Activated naive CD8-positive, alpha-beta T cell treated with anti-CD3 and anti-CD28 coated beads, Interleukin-2, amount 50 U/mL, for 24 hours (primary cell): ENCODE data around the gene RNF224.

Experiments used
- ATAC-seq: fragments of 150-1000 bp; cut with Tn5 transposase; one replicate; pipeline ENCODE4 v1.10.0; 2021
- DNase-seq: peaks from one replicate; pipeline ENCODE4 v3.0.0; 2021
- H3K27ac Mint-ChIP-seq: one replicate; pipeline ENCODE4 v1.8.0; 2021; ENCODE audit warnings: mild to moderate bottlenecking, mixed read lengths
- H3K27me3 Mint-ChIP-seq: one replicate; pipeline ENCODE4 v1.8.0; 2021; ENCODE audit warnings: mixed read lengths
- H3K36me3 Mint-ChIP-seq: one replicate; pipeline ENCODE4 v1.8.0; 2021; ENCODE audit warnings: low read depth, mixed read lengths
- H3K4me1 Mint-ChIP-seq: one replicate; pipeline ENCODE4 v1.8.0; 2021; ENCODE audit warnings: mixed read lengths
- H3K4me3 Mint-ChIP-seq: one replicate; pipeline ENCODE4 v1.8.0; 2021; ENCODE audit warnings: mild to moderate bottlenecking, moderate library complexity, mixed read lengths
- H3K9me3 Mint-ChIP-seq: one replicate; pipeline ENCODE4 v1.8.0; 2021; ENCODE audit warnings: mixed read lengths

RNF224 gene

DNA sequence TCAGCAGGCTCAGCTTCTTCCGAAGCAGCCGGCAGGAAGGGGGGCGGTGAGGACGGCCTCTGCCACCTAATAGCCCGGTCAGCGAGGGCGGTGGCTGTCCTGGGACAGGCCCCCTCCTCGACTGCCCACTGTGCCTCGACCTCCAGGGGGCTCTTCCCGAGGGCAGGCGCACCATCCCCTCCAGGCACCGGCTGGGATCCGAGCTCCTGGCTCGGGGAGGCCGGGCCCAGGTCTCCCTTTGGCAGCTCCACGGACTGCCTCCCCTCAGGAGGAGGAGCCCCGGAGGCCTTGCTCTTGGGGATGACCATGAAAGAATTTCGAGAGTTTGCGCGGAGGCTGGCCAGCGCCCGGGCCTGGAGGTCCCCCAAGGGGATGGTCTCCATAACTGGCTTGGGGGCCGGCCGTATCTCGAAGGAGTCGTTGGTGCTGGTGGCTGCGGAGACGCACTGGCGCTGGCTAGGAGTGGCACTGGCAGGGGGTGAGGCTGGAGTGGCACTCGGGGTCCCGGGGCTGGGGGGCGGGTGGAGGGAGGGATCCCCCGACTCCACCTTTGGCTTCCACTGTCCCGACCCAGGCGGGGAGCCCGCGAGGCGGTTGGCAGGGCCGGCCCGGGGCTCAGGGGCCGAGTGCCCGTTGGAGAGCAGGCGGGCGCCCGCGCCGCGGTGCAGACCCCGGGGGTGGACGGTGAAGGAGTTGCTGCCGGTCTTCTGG, 27.7 kb upstream of the RNF224 start:
- Mint-ChIP-seq H3K27me3 (no peaks in the 10 kb centered on the region), H3K27ac (no peak overlapping the region), H3K9me3 (no peaks in the 10 kb centered on the region), H3K36me3 (no peaks in the 10 kb centered on the region), H3K4me3 (peak overlapping the region; percentile 73), H3K4me1 (peaks cover 30% of the 10 kb centered on the region)
- DNase-seq (no peak), ATAC-seq (no peak)

DNA sequence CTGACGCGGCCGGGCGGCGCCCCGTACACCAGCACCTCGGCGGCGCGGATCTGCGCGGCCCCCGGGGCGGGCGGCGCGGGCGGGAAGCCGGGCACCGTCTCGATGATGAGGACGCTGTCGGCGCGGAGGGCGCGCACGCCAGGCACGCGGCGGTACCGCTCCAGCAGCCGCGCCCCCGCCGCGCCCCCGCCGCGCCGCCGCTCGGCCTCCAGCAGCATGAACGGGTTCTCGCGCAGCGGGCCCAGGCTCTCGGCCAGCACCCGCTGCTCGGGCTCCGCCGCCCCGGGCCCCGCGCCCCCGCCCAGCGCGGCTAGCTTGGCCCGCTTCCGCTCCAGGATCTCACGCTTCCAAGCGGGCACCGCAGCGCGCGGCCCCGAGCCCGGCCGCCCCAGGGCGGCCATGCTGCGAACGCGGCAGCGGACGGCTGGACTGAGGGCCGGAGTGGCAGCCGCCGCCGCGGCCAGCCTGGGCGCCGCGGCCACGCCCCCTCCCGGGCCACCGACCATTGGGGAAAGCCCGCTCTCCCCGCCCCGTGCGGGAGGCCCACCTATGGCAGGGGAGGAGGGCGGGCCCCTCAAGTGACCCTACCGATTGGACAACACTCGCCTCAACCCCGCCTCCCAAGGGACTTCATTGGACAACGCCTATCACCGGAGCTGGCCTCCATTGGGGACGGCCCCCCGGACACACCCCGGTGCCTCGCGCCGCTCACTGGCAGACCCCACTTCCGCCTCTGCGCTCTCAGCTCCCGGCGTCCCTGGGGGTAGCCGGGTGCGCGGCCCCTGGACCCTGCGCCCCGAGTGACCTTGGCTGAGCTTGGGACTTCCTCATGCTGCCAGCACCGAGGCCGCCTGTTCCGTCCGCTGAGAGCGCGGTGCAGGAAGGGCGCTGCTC, 26.7 kb upstream of the RNF224 start, which contains the start of gene TPRN:
Gene TPRN (minus strand): TSS at position 431 of the 894 bp plus-strand sequence. CDS start 30 bp downstream, at position 401.
- H3K27ac Mint-ChIP-seq, result peak within 1 kb of the TSS; percentile 62
- H3K9me3 Mint-ChIP-seq, result no peaks in the 10 kb centered on the region
- ATAC-seq, result peak; percentile 98
- peak; percentile 98 for DNase-seq
- no peaks in the 10 kb centered on the region for H3K36me3 Mint-ChIP-seq
- no peaks in the 10 kb centered on the region for H3K27me3 Mint-ChIP-seq
- peak within 1 kb of the TSS; percentile 78 for H3K4me3 Mint-ChIP-seq
- peaks cover 31% of the 10 kb centered on the region for H3K4me1 Mint-ChIP-seq

DNA sequence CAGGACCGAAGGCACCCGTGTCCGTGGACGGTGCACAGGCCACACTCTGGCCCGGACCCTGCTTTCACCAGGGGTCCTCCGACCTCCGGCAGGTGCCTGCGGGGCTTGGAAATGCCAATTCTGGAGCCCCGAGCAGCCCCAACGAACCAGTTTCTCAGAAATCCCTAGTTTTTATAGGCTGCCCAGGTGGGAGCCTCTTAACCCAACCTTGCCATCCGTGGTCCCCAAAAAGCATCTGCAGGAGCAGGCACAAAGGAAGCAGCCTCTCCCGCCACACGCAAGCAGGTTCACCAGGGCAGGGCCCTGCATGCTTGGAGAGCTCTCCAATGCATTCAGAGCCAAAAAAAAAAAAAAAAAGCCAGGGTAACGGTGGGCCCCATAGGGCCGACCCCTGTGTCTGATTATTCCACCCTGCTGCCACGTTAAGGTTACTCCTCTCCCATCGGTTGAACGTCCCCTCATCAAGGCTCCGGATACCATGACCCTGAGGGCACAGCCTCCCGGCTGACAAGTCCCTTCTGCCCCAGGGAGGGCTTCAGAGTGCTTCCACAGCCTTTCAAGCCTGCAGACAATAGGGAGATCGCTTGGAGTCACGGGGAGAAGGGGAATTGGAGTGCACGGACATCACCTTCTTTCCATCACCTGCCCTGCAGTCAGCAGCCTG, 26.0 kb upstream of the RNF224 start:
- Mint-ChIP-seq H3K9me3 (no peaks in the 10 kb centered on the region), H3K36me3 (peaks cover 3% of the 10 kb centered on the region), H3K27ac (peak overlapping the region; percentile 62), H3K4me3 (peak overlapping the region; percentile 78), H3K27me3 (no peaks in the 10 kb centered on the region), H3K4me1 (peaks cover 37% of the 10 kb centered on the region)
- DNase-seq, result no peak
- ATAC-seq, result no peak

DNA sequence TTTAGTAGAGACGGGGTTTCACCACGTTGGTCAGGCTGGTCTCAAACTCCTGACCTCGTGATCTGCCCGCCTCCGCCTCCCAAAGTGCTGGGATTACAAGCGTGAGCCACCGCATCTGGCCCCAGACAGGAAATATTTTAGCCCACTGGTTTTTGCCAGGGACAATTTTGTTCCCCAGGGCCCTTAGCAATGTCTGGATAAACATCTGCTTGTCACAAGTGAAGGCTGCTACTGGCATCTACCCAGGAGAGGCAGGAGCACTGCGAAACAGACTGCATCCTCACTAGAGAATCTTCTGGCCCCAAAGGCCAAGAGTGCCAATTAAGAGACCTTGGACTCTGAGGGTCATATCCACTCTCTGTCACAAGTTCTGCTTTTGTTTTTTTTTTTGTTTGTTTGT, 24.3 kb upstream of the RNF224 start:
- Mint-ChIP-seq H3K27me3 (no peaks in the 10 kb centered on the region), H3K36me3 (peaks cover 11% of the 10 kb centered on the region), H3K4me1 (peaks cover 50% of the 10 kb centered on the region), H3K9me3 (no peaks in the 10 kb centered on the region), H3K4me3 (no peak overlapping the region), H3K27ac (no peak overlapping the region)
- DNase-seq (no peak), ATAC-seq (no peak)

DNA sequence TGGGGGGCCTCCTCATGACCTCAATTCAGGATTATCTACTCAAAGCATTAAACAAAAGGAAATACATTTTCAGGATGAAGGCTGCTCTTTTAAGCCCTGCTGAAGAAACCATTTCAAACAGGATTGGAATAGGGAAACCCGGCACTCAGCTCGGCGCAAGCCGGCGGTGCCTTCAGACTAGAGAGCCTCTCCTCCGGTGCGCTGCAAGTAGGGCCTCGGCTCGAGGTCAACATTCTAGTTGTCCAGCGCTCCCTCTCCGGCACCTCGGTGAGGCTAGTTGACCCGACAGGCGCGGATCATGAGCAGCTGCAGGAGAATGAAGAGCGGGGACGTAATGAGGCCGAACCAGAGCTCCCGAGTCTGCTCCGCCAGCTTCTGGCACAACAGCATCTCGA, 22.6 kb upstream of the RNF224 start:
- Mint-ChIP-seq H3K36me3 (peaks cover 15% of the 10 kb centered on the region), H3K4me3 (peak overlapping the region; percentile 90), H3K27me3 (no peaks in the 10 kb centered on the region), H3K27ac (peak overlapping the region; percentile 89), H3K9me3 (no peaks in the 10 kb centered on the region), H3K4me1 (peaks cover 49% of the 10 kb centered on the region)
- no peak for ATAC-seq
- DNase-seq, result no peak

DNA sequence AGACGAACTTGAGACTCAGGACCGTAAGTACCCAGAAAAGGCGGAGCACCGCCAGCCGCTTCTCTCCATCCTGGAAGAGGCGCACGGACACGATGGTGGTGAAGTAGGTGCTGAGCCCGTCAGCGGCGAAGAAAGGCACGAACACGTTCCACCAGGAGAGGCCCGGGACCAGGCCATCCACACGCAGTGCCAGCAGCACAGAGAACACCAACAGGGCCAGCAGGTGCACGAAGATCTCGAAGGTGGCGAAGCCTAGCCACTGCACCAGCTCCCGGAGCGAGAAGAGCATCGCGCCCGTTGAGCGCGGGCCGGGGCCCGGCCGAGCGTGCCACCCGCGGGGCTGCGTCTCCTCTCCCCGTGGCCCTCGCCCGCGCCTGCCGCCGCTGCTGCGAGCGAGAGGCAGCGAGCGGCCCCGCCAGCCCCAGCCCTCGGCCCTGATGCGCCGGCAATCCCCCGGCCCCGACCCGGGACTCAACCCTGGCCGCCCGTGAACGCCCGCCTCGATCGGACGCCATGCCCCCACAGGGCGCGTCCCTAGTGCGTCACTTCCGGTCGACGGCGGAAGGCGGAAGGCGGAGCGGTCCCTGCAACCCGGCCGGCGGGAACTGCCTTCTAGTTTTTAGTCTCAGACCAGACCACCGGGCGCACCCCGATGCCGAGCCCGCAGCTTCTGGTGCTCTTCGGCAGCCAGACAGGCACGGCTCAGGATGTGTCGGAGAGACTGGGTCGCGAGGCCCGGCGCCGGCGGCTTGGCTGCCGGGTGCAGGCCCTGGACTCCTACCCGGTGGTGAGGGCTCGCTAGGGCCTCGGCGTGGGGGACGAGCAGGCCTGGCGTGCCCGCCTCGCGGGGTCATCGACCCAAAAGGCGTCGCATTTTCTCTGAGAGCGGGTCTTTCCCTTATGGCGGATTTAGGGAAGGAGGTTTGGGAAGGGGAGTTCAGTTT, 21.9 kb upstream of the RNF224 start, which contains the start of the genes NDOR1 and TMEM203:
Gene NDOR1 (plus strand): TSS at position 575 of the 944 bp plus-strand sequence. CDS start 78 bp downstream, at position 653.
Gene TMEM203 (minus strand): TSS at position 523 of the 944 bp plus-strand sequence. CDS start 234 bp downstream, at position 289.
- Mint-ChIP-seq H3K27ac (peak within 1 kb of the TSS; percentile 89), H3K4me1 (peaks cover 49% of the 10 kb centered on the region), H3K9me3 (no peaks in the 10 kb centered on the region), H3K36me3 (peaks cover 19% of the 10 kb centered on the region), H3K4me3 (peak within 1 kb of the TSS; percentile 90), H3K27me3 (no peaks in the 10 kb centered on the region)
- ATAC-seq (peak; percentile 60), DNase-seq (peak; percentile 98)

DNA sequence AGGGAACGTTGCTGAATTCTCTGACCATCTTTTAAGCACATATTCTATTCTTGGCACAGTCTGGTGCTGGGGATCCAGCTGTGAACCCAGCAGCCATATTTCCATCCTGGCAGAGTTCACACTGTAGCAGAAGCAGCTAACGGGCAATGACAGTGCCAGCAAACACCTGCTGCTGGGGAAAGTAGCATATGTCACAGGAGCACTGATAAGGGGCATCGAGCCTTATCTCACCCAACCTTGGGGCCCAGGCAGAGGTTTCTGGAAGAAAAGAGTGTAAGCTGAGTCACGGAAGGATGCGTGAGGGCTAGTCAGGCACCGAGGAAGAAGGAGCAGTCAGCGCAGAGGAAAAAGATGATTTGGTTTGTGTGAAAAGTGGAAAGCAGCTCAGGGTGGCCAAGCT, 20.7 kb upstream of the RNF224 start:
- DNase-seq (no peak), ATAC-seq (no peak)
- peak overlapping the region; percentile 89 for H3K27ac Mint-ChIP-seq
- peak overlapping the region; percentile 90 for H3K4me3 Mint-ChIP-seq
- peaks cover 44% of the 10 kb centered on the region for H3K4me1 Mint-ChIP-seq
- no peaks in the 10 kb centered on the region for H3K9me3 Mint-ChIP-seq
- peaks cover 20% of the 10 kb centered on the region for H3K36me3 Mint-ChIP-seq
- H3K27me3 Mint-ChIP-seq, result no peaks in the 10 kb centered on the region

DNA sequence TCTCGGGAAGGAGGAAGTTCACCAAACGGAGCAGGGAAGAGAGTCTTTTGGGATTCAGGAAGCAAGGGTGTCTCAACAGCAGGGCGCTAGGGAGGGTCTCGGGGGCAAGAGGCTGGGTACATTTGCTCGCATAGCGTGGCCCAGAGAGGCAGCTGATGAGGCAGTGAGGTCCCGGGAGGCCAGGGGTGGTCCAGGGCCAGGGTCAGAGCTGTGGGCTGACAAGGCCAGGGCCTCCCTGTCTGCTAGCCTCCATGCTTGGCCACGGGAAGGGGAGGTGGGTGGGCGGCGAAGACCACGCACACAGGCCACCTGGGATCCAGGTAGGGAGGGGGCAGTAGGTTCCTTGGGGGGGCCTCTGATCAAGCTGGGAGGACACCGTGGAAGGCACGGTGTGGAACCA, 15.8 kb upstream of the RNF224 start:
- H3K27me3 Mint-ChIP-seq, result no peaks in the 10 kb centered on the region
- H3K27ac Mint-ChIP-seq, result no peak overlapping the region
- ATAC-seq (no peak), DNase-seq (no peak)
- H3K36me3 Mint-ChIP-seq, result peaks cover 21% of the 10 kb centered on the region
- H3K4me1 Mint-ChIP-seq, result peaks cover 13% of the 10 kb centered on the region
- no peaks in the 10 kb centered on the region for H3K9me3 Mint-ChIP-seq
- H3K4me3 Mint-ChIP-seq, result no peak overlapping the region

DNA sequence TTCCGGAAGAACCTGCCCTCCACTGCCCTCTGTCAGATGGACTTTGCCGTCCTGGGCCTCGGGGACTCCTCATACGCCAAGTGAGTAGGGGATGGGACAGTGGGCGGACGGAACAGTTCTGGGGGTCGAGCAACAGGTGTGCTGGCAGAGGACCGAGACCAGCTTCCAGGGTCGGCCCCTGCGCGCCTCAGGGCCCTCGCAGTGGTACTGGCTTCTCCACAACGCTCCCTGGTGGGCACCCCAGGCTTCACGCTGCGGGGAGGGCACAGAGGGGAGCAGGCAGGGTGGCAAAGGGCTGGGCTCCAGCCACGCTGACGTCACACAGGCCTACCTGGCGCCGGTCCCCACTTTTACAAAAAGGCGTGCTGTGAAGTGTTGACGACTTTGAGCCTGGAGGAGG, 14.8 kb upstream of the RNF224 start:
- H3K4me3 Mint-ChIP-seq, result no peak overlapping the region
- ATAC-seq, result no peak
- DNase-seq, result no peak
- peaks cover 3% of the 10 kb centered on the region for H3K4me1 Mint-ChIP-seq
- no peak overlapping the region for H3K27ac Mint-ChIP-seq
- no peaks in the 10 kb centered on the region for H3K27me3 Mint-ChIP-seq
- H3K36me3 Mint-ChIP-seq, result peaks cover 13% of the 10 kb centered on the region
- no peaks in the 10 kb centered on the region for H3K9me3 Mint-ChIP-seq

DNA sequence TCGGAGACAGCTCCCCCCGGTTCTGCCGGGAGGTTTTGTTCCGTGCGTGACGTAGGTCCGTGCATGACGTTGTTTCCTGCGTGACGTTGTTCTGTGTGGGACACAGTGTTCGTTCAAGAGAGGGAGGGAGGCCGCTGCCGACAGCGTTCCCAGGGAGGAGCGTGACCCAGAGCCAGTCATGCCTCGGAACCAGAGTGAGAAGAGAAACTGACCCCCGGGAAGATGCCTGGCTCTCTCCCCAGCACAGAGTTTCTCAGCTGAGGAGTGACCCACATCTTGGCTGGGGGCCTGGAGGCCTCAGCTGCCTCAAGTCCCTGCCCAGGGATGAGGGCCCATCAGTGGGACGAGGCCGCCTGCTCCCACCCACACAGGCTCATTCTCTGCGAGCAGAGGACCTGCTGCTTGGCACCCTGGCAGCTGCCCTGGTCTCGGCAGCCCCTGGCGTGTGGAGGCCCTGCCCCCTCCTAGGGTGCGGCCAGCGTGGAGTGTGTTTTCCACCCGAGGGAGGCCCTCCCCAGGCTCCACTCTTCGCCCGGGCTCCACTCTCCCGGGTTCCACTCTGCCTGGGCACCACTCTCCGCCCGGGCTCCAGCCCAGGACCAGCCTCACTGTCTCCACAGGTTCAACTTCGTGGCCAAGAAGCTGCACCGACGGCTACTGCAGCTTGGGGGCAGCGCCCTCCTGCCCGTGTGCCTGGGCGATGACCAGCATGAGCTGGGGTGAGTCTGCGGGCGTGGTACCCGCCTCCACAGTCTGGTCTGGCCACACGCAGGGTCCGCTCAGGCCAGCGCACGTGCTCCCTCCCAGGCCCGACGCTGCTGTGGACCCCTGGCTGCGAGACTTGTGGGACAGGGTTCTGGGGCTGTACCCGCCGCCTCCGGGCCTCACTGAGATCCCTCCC, 13.9 kb upstream of the RNF224 start:
- no peak for ATAC-seq
- Mint-ChIP-seq H3K27me3 (no peaks in the 10 kb centered on the region), H3K36me3 (peaks cover 10% of the 10 kb centered on the region), H3K4me1 (peaks cover 1% of the 10 kb centered on the region), H3K27ac (no peak overlapping the region), H3K9me3 (no peaks in the 10 kb centered on the region), H3K4me3 (no peak overlapping the region)
- DNase-seq, result no peak

DNA sequence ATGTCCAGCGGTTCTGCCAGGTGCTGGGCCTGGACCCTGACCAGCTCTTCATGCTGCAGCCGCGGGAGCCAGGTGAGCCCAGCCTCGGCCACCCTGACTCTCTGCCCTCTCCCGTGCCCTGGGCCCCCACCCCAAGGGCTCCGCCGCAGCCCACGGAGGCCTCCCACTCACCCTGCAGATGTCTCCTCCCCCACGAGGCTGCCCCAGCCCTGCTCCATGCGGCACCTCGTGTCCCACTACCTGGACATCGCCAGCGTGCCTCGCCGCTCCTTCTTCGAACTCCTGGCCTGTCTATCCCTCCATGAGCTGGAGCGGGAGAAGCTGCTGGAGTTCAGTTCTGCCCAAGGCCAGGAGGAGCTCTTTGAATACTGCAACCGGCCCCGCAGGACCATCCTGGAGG, 12.7 kb upstream of the RNF224 start:
- DNase-seq, result no peak
- Mint-ChIP-seq H3K27ac (no peak overlapping the region), H3K9me3 (no peaks in the 10 kb centered on the region), H3K27me3 (no peaks in the 10 kb centered on the region), H3K4me3 (no peak overlapping the region), H3K4me1 (no peaks in the 10 kb centered on the region), H3K36me3 (peaks cover 8% of the 10 kb centered on the region)
- no peak for ATAC-seq

DNA sequence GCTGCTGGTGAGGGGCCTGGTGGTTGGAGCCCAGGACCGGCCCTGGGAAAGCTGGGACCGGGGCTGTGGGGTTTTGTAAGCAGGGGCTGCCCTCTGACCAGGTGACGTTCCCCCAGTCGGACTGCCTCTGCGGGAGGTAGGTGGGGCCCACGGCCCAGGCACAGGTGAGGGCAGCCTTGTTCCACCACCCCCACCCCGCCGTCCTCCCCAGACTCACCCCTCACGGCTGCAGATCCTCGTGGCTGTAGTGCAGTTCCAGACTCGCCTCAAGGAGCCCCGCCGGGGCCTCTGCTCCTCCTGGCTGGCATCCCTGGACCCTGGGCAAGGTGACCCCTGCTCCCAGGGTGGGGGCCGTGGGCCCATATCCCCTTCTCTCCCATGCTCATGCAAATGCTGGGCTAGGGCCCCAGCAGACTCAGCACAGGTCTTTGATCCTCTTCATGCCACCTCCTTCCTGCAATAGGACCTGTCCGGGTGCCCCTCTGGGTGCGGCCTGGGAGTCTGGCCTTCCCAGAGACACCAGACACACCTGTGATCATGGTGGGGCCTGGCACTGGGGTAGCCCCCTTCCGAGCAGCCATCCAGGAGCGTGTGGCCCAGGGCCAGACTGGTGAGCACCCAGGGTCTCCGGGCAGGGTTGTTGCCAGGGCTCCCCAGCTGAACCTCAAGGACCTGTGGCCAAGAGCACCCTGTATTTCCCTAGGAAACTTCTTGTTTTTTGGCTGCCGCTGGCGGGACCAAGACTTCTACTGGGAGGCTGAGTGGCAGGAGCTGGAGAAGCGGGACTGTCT, 11.9 kb upstream of the RNF224 start:
- no peak overlapping the region for H3K4me3 Mint-ChIP-seq
- peaks cover 5% of the 10 kb centered on the region for H3K36me3 Mint-ChIP-seq
- DNase-seq, result no peak
- no peaks in the 10 kb centered on the region for H3K27me3 Mint-ChIP-seq
- no peaks in the 10 kb centered on the region for H3K4me1 Mint-ChIP-seq
- no peak for ATAC-seq
- H3K27ac Mint-ChIP-seq, result no peak overlapping the region
- H3K9me3 Mint-ChIP-seq, result no peaks in the 10 kb centered on the region
